Vagina (tissue), 2 donors: ENCODE measurements around the gene COA1.

Experiments
- POLR2A ChIP-seq, 2 donors: fragments of 450-650 bp; IDR thresholded peaks; one replicate each; pipeline ENCODE4 v1.6.1; 2017; ENCODE audit warnings: antibody characterized with exemption in 2 of 2, mild to moderate bottlenecking in 2 of 2, moderate library complexity in 2 of 2
- POLR2AphosphoS5 ChIP-seq, 2 donors: sonication (generic); formaldehyde crosslinking; IDR thresholded peaks; one replicate each; pipeline ENCODE4 v1.9.0; 2017; ENCODE audit warnings: antibody characterized with exemption in 2 of 2, mild to moderate bottlenecking in 2 of 2, low read depth in 1 of 2; ENCODE audit not compliant: insufficient read depth in 1 of 2
- TF ChIP-seq, protein P1 (sequence below), 3 experiments: fragments of 450-650 bp in 2 of 3; fragments of 200-600 bp in 1 of 3; sonication (generic) in 1 of 3; IDR thresholded peaks; one replicate each; pipeline ENCODE4 v1.5.1; 2017 to 2019; ENCODE audit warnings: antibody characterized with exemption in 3 of 3, mild to moderate bottlenecking in 2 of 3, moderate library complexity in 2 of 3

DNA sequence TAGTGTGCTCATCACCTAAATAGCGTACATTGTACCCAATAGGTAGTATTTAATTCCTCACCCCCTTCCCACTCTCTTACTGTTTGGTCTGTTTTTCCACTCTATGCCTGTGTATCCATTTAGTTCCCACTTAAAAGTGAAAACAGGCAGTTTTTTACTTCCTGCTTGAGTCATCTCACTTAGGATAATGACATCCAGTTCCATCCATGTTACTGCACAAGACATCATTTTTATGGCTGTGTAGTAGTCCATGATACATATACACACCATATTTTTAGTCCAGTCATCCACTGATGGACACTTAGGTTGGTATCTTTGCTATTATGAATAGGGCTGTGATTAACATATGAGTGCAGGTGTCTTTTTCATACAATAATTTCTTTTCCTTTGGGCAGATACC, 136.3 kb downstream of the COA1 start:
- no peak for TF ChIP-seq POLR2A (IDR thresholded peaks at IDR 0.05)
- TF ChIP-seq, protein P1, sequence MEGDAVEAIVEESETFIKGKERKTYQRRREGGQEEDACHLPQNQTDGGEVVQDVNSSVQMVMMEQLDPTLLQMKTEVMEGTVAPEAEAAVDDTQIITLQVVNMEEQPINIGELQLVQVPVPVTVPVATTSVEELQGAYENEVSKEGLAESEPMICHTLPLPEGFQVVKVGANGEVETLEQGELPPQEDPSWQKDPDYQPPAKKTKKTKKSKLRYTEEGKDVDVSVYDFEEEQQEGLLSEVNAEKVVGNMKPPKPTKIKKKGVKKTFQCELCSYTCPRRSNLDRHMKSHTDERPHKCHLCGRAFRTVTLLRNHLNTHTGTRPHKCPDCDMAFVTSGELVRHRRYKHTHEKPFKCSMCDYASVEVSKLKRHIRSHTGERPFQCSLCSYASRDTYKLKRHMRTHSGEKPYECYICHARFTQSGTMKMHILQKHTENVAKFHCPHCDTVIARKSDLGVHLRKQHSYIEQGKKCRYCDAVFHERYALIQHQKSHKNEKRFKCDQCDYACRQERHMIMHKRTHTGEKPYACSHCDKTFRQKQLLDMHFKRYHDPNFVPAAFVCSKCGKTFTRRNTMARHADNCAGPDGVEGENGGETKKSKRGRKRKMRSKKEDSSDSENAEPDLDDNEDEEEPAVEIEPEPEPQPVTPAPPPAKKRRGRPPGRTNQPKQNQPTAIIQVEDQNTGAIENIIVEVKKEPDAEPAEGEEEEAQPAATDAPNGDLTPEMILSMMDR (IDR thresholded peaks at IDR 0.05) = no peak
- TF ChIP-seq POLR2AphosphoS5 (IDR thresholded peaks at IDR 0.05; ENCODE audit: insufficient read depth in 1 of 2, low read depth in 1 of 2) = no peak
